ENCODE measurements around the gene LMNTD2. TPM values are rescaled to one million over a fixed set of nuclear protein-coding genes. Genes with fewer than 3 reads are reported as not detected.

LMNTD2 gene
- total RNA-seq, 4 donors from 2014 or later: 7.6 to 20.4 (median 11.2) TPM

GRCh38 chr11:532986-533585 is 27.5 kb downstream of the LMNTD2 start:
- WGBS, 2 donors: 74 to 86% methylated on average over 12 to 23 of the region's 33 CpGs
- no peak for TF ChIP-seq POLR2A (IDR thresholded peaks at IDR 0.05)
- DNase-seq (ENCODE audit: low spot score in 2 of 2): peak in 1 of 2 donors; percentile 87
- intact Hi-C loops (cut with DNase I; ENCODE audit: low total_unique reads): no loop called here
- H3K4me3 ChIP-seq (ENCODE audit: low read depth, poor library complexity, severe bottlenecking): no peak overlapping the region

GRCh38 chr11:532527-532985 is 28.0 kb downstream of the LMNTD2 start:
- TF ChIP-seq CTCF (IDR thresholded peaks at IDR 0.05) (no peak), POLR2A (IDR thresholded peaks at IDR 0.05) (no peak)
- WGBS, 2 donors: 72 to 80% methylated on average over 18 to 23 of the region's 23 CpGs
- no peak overlapping the region for H3K4me3 ChIP-seq (ENCODE audit: low read depth, poor library complexity, severe bottlenecking)
- peak in 1 of 2 donors; percentile 85 for DNase-seq (ENCODE audit: low spot score in 2 of 2)
- intact Hi-C loops (cut with DNase I; ENCODE audit: low total_unique reads): no loop called here

GRCh38 chr11:531919-532526 is 28.5 kb downstream of the LMNTD2 start:
- peak in 1 of 2 donors; percentile 84 for DNase-seq (ENCODE audit: low spot score in 2 of 2)
- WGBS, 2 donors: 82 to 83% methylated on average over 17 to 18 of the region's 18 CpGs
- intact Hi-C loops (cut with DNase I; ENCODE audit: low total_unique reads): no loop called here
- no peak overlapping the region for H3K4me3 ChIP-seq (ENCODE audit: low read depth, poor library complexity, severe bottlenecking)
- no peak for TF ChIP-seq CTCF (IDR thresholded peaks at IDR 0.05)
- no peak for TF ChIP-seq POLR2A (IDR thresholded peaks at IDR 0.05)

GRCh38 chr11:530960-531831 is 29.3 kb downstream of the LMNTD2 start:
- peak in 1 of 2 donors; percentile 86 for DNase-seq (ENCODE audit: low spot score in 2 of 2)
- whole genome bisulfite sequencing, 2 donors: 82 to 85% methylated on average over 19 to 27 of the region's 28 CpGs
- intact Hi-C loops (cut with DNase I; ENCODE audit: low total_unique reads): no loop called here
- no peak overlapping the region for H3K4me3 ChIP-seq (ENCODE audit: low read depth, poor library complexity, severe bottlenecking)
- TF ChIP-seq POLR2A (IDR thresholded peaks at IDR 0.05) (no peak), CTCF (IDR thresholded peaks at IDR 0.05) (no peak)

- peak in 1 of 2 donors; percentile 81 for DNase-seq (ENCODE audit: low spot score in 2 of 2)
- no peak overlapping the region for H3K4me3 ChIP-seq (ENCODE audit: low read depth, poor library complexity, severe bottlenecking)
- WGBS, 2 donors: 70 to 73% methylated on average over 9 to 12 of the region's 18 CpGs
- TF ChIP-seq CTCF (IDR thresholded peaks at IDR 0.05) (no peak), POLR2A (IDR thresholded peaks at IDR 0.05) (no peak)
- intact Hi-C loops (cut with DNase I; ENCODE audit: low total_unique reads): no loop called here
Observed at GRCh38 chr11:529728-530411, 30.7 kb downstream of the LMNTD2 start.
